A549 (cell line): ENCODE data around the gene PLEKHG3. TPM values are rescaled to one million over a fixed set of nuclear protein-coding genes. Genes with fewer than 3 reads are reported as not detected.

Experiments
- ATAC-seq, 2 experiments: fragments of 200-7000 bp in 1 of 2; fragments of >200 bp in 1 of 2; cut with Nextera tagmentation in 1 of 2; cut with Tn5 transposase in 1 of 2; 3 replicates each; pipeline versions ENCODE4 v1.8.0 to v1.9.1; 2018 to 2020; ENCODE audit warnings: mild to moderate bottlenecking in 1 of 2, moderate library complexity in 1 of 2
- CTCF ChIA-PET: fragments of 300-600 bp; sonication (Branson Sonifier 250); formaldehyde crosslinking; extraction: SDS; loops from one replicate; lab custom pipeline; 2021; ENCODE audit warnings: antibody characterized with exemption, inconsistent platforms; lab: Yijun Ruan, JAX
- POLR2A ChIA-PET: fragments of 350-600 bp; formaldehyde crosslinking; extraction: SDS; loops from one replicate; lab custom pipeline; 2021; ENCODE audit warnings: antibody characterized with exemption, inconsistent platforms; lab: Yijun Ruan, JAX
- DNase-seq, 2 experiments: peaks; one replicate each; pipeline versions ENCODE4 v3.0.0 to v3.0.0-alpha.2; 2011 to 2016; ENCODE audit warnings: low read depth in 1 of 2, low spot score in 1 of 2
- FAIRE-seq: peaks from 2 replicates; lab custom pipeline; 2011; peaks lifted over from hg19 to GRCh38; lab: Jason Lieb, UNC
- H3K27ac ChIP-seq, 2 experiments: fragments of >200 bp; sonication (Bioruptor Twin); formaldehyde crosslinking; 3 replicates each; pipeline ENCODE4 v1.5.1; 2016 to 2017
- H3K4me1 ChIP-seq: fragments of >200 bp; sonication (Bioruptor Twin); formaldehyde crosslinking; 3 replicates; pipeline ENCODE4 v1.6.1; 2016
- H3K4me2 ChIP-seq: fragments of >200 bp; sonication (Bioruptor Twin); formaldehyde crosslinking; 3 replicates; pipeline ENCODE4 v1.6.1; 2016
- H3K4me3 ChIP-seq: fragments of >200 bp; sonication (Bioruptor Twin); formaldehyde crosslinking; 3 replicates; pipeline ENCODE4 v1.5.1; 2016
- H3K9me3 ChIP-seq: fragments of >200 bp; sonication (Bioruptor Twin); formaldehyde crosslinking; 3 replicates; pipeline ENCODE4 v1.6.1; 2016
- ATOH8 ChIP-seq: fragments of 250-450 bp; sonication (Bioruptor Pico); IDR thresholded peaks from 2 replicates; pipeline ENCODE4 v1.5.0; 2020; ENCODE audit warnings: low read depth, mild to moderate bottlenecking, moderate library complexity
- BCL3 ChIP-seq: fragments of >200 bp; sonication (Bioruptor Twin); formaldehyde crosslinking; IDR thresholded peaks from 3 replicates; pipeline ENCODE4 v1.6.1; 2016
- CBX2 ChIP-seq: fragments of 200-600 bp; sonication (generic); IDR thresholded peaks from 2 replicates; pipeline ENCODE4 v1.6.1; 2016; ENCODE audit warnings: low read depth, mild to moderate bottlenecking, borderline replicate concordance
- CBX8 ChIP-seq: fragments of 200-600 bp; sonication (generic); IDR thresholded peaks from 2 replicates; pipeline ENCODE4 v1.6.1; 2016
- CTCF ChIP-seq: fragments of >200 bp; sonication (Bioruptor Twin); formaldehyde crosslinking; IDR thresholded peaks from 3 replicates; pipeline ENCODE4 v1.5.1; 2016
- EP300 ChIP-seq, 2 experiments: fragments of >200 bp; sonication (Bioruptor Twin); formaldehyde crosslinking; IDR thresholded peaks; 2 replicates in 1 of 2; 3 replicates in 1 of 2; pipeline ENCODE4 v1.6.1; 2016 to 2017
- ESRRA ChIP-seq: fragments of 150-350 bp; IDR thresholded peaks from 2 replicates; pipeline ENCODE4 v1.6.1; 2014; ENCODE audit warnings: mild to moderate bottlenecking, low read length, borderline replicate concordance
- FOSB ChIP-seq: fragments of 250-450 bp; sonication (Bioruptor Pico); IDR thresholded peaks from 2 replicates; pipeline ENCODE4 v1.5.0; 2020; ENCODE audit warnings: mild to moderate bottlenecking, moderate library complexity
- GATA3 ChIP-seq: IDR thresholded peaks from 2 replicates; pipeline ENCODE4 v1.6.1; 2012; ENCODE audit warnings: borderline replicate concordance
- KDM5A ChIP-seq: fragments of 200-600 bp; sonication (generic); IDR thresholded peaks from 2 replicates; pipeline ENCODE4 v1.6.1; 2016; ENCODE audit warnings: antibody characterized with exemption, mild to moderate bottlenecking
- MAFK ChIP-seq: fragments of 450-650 bp; IDR thresholded peaks from 2 replicates; pipeline ENCODE4 v1.6.1; 2014; ENCODE audit not compliant: partially characterized antibody
- PHF8 ChIP-seq: fragments of 200-600 bp; sonication (generic); IDR thresholded peaks from 2 replicates; pipeline ENCODE4 v1.6.1; 2016; ENCODE audit warnings: low read depth, mild to moderate bottlenecking, antibody characterized with exemption, moderate library complexity, borderline replicate concordance
- RAD21 ChIP-seq, 2 experiments: fragments of >200 bp in 1 of 2; sonication (Bioruptor Twin) in 1 of 2; formaldehyde crosslinking in 1 of 2; IDR thresholded peaks in 1 of 2; conservative IDR thresholded peaks in 1 of 2; 2 replicates in 1 of 2; 3 replicates in 1 of 2; pipeline ENCODE4 v1.6.1; 2012 to 2018; ENCODE audit warnings: inconsistent platforms in 1 of 2
- RFX5 ChIP-seq: fragments of 450-650 bp; IDR thresholded peaks from 2 replicates; pipeline ENCODE4 v1.7.1; 2014; ENCODE audit warnings: antibody characterized with exemption, mild to moderate bottlenecking, moderate library complexity
- RNF2 ChIP-seq: fragments of 200-600 bp; sonication (generic); IDR thresholded peaks from 2 replicates; pipeline ENCODE4 v1.6.1; 2016; ENCODE audit warnings: low read depth, mild to moderate bottlenecking, antibody characterized with exemption, moderate library complexity, borderline replicate concordance
- ZC3H11A ChIP-seq: fragments of 450-650 bp; IDR thresholded peaks from 2 replicates; pipeline ENCODE4 v1.6.1; 2014; ENCODE audit warnings: antibody characterized with exemption, mild to moderate bottlenecking
- WGBS: methylation state at CpG from one replicate; pipeline ENCODE4 v1.1.6; 2017; ENCODE audit errors: missing lambda C conversion rate; 5-methylcytosine and 5-hydroxymethylcytosine counted together
- polyA plus RNA-seq, 4 experiments: library from polyadenylated mRNA; depleted of rRNA in 3 of 4; stranded (reverse); fragments of >200 nt; fragmentation: RNase III in 1 of 4; extraction: RNeasy Plus Mini Kit Qiagen cat#74134 plus additional on column Dnase treatment in 1 of 4; gene quantifications; 2 replicates in 3 of 4; 3 replicates in 1 of 4; pipeline ENCODE4 v1.2.3, GENCODE V29; 2011 to 2017

Gene PLEKHG3
- polyA plus RNA-seq, 2 of the 4 experiments (the other 2 are of a cell fraction), result 21.9 to 30.5 TPM

GRCh38 chr14:64676410-64677008 lies 27.7 kb upstream of the PLEKHG3 start (continued):
- TF ChIP-seq KDM5A (no peak), ATOH8 (CRISPR knock-in tag) (no peak), RFX5 (no peak), ZC3H11A (no peak), EP300 (IDR thresholded peaks at IDR 0.05) (no peak), CBX8 (no peak), CBX2 (no peak), FOSB (CRISPR knock-in tag) (no peak), CTCF (no peak)

GRCh38 chr14:64680013-64680713 lies 24.1 kb upstream of the PLEKHG3 start:
- ATAC-seq (peak; percentile 36 to 39; a peak in 3 of 6 replicates), DNase-seq (peak in 1 of 2 experiments; percentile 32), FAIRE-seq (no peak)
- ChIA-PET CTCF (interaction anchor here (0.7 to 15.1 kb wide), 8 partner anchors 8 to 1080 kb away, joined by 3 to 147 read pairs (median 6); no protein-coding TSS in a partner anchor), POLR2A (no interaction called here)
- WGBS, result 86% methylated on average over 10 of the region's 10 CpGs
- Histone ChIP-seq H3K4me1 (peaks cover 32% of the 10 kb centered on the region), H3K4me2 (peak overlapping the region; percentile 17; the same call in 2 of the 3 replicates), H3K27ac (peak overlapping the region; percentile 62 to 85), H3K9me3 (no peaks in the 10 kb centered on the region), H3K4me3 (no peak overlapping the region)
- no peak for TF ChIP-seq ATOH8 (CRISPR knock-in tag)
- no peak for TF ChIP-seq ESRRA
- no peak for TF ChIP-seq RAD21 (conservative IDR thresholded peaks at IDR 0.05 in 1 of 2, IDR thresholded peaks at IDR 0.05 in 1 of 2)
- TF ChIP-seq BCL3, result no peak
- TF ChIP-seq MAFK, result no peak
- TF ChIP-seq GATA3, result no peak
- TF ChIP-seq CTCF, result no peak
- no peak for TF ChIP-seq PHF8
- TF ChIP-seq RNF2, result no peak
- TF ChIP-seq, all 56 proteins: peak for 0
